BE2C (cell line): ENCODE data around the gene PSAP.

Source experiments
- DNase-seq: peaks from one replicate; pipeline ENCODE4 v3.0.0-alpha.2; 2020
- H3K27me3 ChIP-seq: fragments of 250-450 bp; sonication (Bioruptor Pico); 2 replicates; pipeline ENCODE4 v1.5.1; 2020; ENCODE audit warnings: mild to moderate bottlenecking
- H3K36me3 ChIP-seq: fragments of 250-450 bp; sonication (Bioruptor Pico); 2 replicates; pipeline ENCODE4 v1.5.1; 2020; ENCODE audit warnings: mild to moderate bottlenecking
- H3K4me1 ChIP-seq: fragments of 250-450 bp; sonication (Bioruptor Pico); 2 replicates; pipeline ENCODE4 v1.5.1; 2020
- H3K4me3 ChIP-seq: 2 replicates; pipeline ENCODE4 v1.5.1; 2011; ENCODE audit warnings: low read depth, low read length
- H3K9me3 ChIP-seq: fragments of 250-450 bp; sonication (Bioruptor Pico); 2 replicates; pipeline ENCODE4 v1.5.1; 2020
- TF ChIP-seq, protein P1 (sequence below): IDR thresholded peaks from 2 replicates; pipeline ENCODE4 v1.5.1; 2012; ENCODE audit warnings: mild to moderate bottlenecking, low read depth, low read length

The PSAP gene

DNA sequence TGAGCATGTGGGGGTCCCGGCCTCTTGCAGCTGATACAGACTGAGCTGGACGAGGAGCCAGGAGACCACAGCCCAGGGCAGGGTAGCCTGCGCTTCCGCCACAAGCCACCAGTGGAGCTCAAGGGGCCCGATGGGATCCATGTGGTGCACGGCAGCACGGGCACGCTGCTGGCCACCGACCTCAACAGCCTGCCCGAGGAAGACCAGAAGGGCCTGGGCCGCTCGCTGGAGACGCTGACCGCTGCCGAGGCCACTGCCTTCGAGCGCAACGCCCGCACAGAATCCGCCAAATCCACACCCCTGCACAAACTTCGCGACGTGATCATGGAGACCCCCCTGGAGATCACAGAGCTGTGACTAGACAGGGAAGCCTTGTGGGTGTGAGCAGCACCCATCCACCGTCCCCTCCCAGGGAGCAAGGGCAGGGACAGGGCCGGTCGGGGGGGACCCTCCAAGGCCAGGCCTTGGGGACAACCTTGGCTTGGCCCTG lies 36.1 kb downstream of the PSAP start:
- DNase-seq: peak; percentile 33
- Histone ChIP-seq H3K36me3 (peaks cover 54% of the 10 kb centered on the region), H3K9me3 (no peaks in the 10 kb centered on the region), H3K4me3 (no peak overlapping the region), H3K27me3 (no peaks in the 10 kb centered on the region), H3K4me1 (peaks cover 14% of the 10 kb centered on the region)
- TF ChIP-seq, protein P1, sequence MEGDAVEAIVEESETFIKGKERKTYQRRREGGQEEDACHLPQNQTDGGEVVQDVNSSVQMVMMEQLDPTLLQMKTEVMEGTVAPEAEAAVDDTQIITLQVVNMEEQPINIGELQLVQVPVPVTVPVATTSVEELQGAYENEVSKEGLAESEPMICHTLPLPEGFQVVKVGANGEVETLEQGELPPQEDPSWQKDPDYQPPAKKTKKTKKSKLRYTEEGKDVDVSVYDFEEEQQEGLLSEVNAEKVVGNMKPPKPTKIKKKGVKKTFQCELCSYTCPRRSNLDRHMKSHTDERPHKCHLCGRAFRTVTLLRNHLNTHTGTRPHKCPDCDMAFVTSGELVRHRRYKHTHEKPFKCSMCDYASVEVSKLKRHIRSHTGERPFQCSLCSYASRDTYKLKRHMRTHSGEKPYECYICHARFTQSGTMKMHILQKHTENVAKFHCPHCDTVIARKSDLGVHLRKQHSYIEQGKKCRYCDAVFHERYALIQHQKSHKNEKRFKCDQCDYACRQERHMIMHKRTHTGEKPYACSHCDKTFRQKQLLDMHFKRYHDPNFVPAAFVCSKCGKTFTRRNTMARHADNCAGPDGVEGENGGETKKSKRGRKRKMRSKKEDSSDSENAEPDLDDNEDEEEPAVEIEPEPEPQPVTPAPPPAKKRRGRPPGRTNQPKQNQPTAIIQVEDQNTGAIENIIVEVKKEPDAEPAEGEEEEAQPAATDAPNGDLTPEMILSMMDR: 0 out of 2 replicates have a peak, but pooled peaks have one; percentile 3

DNA sequence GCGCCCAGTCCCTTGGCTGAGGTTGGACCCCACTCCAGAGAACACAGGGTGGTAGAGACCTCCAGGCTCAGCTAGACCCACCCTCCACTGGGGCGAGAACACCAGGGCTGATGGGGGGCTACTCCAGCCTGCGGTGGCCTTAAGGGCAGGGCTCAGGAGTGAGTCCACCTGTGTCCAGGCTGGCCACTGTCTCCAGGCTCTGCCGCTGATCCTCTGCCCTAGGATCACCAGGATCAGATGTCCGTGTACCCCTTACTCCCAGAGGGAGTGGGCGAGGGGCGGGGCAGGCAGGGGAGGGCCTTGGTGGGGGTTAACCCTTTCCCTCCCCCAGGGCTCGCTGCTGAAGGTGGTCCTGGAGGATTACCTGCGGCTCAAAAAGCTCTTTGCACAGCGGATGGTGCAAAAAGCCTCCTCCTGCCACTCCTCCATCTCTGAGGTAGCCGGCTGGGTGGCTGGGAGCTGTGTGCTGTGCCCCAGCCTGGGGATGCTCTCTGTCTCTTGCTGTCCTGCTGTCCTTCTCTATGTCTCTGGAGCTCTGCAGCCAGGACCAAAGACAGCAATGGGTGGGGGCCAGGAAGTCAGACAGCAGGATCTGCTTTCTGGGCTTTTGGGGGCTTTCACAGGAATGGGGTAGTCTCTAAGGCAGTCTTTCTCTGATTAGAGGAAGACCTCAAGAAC lies 38.0 kb downstream of the PSAP start:
- no peaks in the 10 kb centered on the region for H3K9me3 ChIP-seq
- TF ChIP-seq, protein P1: no peak
- no peak for DNase-seq
- H3K27me3 ChIP-seq: no peaks in the 10 kb centered on the region
- H3K4me3 ChIP-seq: no peak overlapping the region
- H3K4me1 ChIP-seq: peaks cover 14% of the 10 kb centered on the region
- peaks cover 35% of the 10 kb centered on the region for H3K36me3 ChIP-seq

DNA sequence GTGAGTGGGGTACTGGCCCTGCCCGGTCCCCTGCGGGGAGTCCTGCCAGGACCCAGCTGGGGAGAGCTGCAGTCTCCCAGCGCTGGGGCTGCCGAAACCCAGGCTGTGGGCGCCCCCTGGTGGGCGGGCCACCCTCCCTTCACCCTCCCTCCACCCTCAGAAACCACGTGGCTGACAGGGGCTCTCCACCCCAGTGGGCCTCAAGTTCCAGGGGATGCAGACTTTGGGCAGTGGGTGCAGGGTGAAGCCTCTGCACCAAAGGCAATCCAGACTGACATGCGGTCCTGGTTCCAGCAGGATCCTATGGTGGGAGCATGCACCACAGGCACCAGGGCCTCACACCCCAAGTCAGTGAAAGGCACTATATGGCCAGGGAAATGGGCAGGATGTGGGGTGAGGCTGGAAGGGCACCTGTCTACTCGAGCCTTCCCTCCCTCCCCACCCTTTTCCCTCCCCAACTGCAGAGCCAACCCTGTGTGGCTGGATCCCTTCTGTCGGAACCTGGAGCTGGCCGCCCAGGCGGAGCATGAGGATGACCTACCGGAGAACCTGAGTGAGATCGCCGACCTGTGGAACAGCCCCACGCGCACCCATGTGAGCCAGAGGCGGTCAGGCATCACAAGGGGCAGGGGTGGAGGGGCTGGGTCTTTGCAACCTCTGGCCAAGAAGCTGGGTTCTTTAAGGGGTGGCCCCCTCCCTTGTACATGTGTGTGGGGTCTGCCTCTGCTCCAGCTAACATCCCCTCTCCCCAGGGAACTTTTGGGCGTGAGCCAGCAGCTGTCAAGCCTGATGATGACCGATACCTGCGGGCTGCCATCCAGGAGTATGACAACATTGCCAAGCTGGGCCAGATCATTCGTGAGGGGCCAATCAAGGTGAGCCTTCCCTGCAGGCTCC lies 38.8 kb downstream of the PSAP start:
- peak; percentile 80 for DNase-seq

DNA sequence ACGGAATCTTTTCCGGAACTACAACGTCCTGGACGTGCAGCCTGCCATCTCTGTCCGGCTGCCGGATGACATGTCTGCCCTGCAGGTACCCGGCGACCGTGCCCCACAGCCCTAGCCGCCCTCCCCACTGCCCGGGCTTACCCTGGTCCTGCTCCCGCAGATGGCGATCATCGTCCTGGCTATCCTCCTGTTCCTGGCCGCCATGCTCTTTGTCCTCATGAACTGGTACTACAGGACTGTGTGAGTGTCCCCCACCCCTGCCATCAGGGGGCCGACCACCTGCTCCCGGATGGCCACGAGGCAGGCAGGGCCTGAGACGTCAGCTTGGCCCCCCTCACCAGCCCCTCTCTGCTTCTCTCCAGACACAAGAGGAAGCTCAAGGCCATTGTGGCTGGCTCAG lies 39.7 kb downstream of the PSAP start:
- no peak overlapping the region for H3K4me3 ChIP-seq
- H3K27me3 ChIP-seq: no peaks in the 10 kb centered on the region
- H3K4me1 ChIP-seq: peaks cover 14% of the 10 kb centered on the region
- no peaks in the 10 kb centered on the region for H3K9me3 ChIP-seq
- DNase-seq: no peak
- H3K36me3 ChIP-seq: peaks cover 18% of the 10 kb centered on the region
- TF ChIP-seq, protein P1: no peak

More for the DNA sequence above, 38.8 kb downstream of the PSAP start:
- no peaks in the 10 kb centered on the region for H3K27me3 ChIP-seq
- H3K9me3 ChIP-seq: no peaks in the 10 kb centered on the region
- TF ChIP-seq, protein P1: peak; percentile 84
- H3K36me3 ChIP-seq: peaks cover 27% of the 10 kb centered on the region
- no peak overlapping the region for H3K4me3 ChIP-seq
- peaks cover 14% of the 10 kb centered on the region for H3K4me1 ChIP-seq

DNA sequence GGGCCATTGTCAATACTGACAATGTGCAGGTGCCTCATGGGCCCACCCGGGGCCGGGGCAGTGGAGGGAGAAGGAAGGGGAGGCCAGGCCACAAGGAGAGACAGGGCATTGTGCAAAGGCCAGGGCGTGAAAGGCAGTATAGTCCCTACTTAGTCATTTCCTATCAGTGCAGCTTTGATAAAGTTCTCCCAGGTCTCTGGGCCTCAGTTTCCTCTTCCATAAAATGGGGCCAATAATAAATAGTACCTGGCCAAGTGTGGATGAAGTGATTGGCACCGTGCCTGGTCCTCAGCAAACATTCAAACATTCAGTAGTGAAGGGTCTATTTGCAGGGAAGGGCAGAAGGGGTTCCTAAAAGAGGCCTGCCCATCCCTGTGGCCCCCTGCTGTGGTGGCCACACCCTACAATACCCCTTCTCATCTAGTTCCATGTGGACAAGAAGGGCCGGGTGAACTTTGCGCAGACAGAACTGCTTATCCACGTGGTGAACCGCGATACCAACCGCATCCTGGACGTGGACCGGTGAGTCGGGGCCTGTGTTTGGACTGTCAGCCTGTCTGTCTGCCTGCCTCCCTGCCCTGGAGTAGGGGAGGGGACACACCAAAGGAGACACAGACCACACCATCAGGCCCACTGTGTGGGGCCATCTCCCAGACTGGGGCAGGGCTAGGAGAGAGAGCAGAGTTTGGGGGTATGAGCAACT lies 40.9 kb downstream of the PSAP start:
- Histone ChIP-seq H3K36me3 (peaks cover 8% of the 10 kb centered on the region), H3K9me3 (no peaks in the 10 kb centered on the region), H3K27me3 (no peaks in the 10 kb centered on the region)

More for the DNA sequence above, 40.9 kb downstream of the PSAP start:
- TF ChIP-seq, protein P1: no peak
- Histone ChIP-seq H3K4me3 (no peak overlapping the region), H3K4me1 (peaks cover 14% of the 10 kb centered on the region)
- no peak for DNase-seq
